ENCODE data around the gene HHAT.

Gene HHAT

DNA sequence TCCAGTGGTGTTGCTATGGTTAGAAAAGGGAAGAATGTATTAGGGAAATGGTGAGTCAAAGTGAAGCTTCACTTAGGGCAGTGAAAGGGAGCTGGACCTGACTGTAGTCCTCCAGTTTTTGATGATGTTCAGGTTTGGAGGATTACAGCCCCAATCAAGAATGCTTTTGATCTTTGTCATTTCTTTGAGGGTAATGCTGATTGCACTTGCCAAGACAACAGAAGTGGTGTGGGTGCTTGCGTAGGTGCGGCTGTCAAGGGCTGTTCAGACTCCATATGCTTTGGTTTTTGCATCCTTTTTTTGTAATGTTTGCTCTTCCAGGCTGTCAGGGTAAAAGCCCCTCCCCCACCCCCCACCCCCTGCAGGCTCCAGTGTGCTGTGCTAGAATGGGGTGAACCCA lies 38.9 kb downstream of the HHAT start:
- no peak overlapping the region for H3K4me3 ChIP-seq (ENCODE audit: control insufficient read depth, low read depth, low read length)
- TF ChIP-seq, protein P1, sequence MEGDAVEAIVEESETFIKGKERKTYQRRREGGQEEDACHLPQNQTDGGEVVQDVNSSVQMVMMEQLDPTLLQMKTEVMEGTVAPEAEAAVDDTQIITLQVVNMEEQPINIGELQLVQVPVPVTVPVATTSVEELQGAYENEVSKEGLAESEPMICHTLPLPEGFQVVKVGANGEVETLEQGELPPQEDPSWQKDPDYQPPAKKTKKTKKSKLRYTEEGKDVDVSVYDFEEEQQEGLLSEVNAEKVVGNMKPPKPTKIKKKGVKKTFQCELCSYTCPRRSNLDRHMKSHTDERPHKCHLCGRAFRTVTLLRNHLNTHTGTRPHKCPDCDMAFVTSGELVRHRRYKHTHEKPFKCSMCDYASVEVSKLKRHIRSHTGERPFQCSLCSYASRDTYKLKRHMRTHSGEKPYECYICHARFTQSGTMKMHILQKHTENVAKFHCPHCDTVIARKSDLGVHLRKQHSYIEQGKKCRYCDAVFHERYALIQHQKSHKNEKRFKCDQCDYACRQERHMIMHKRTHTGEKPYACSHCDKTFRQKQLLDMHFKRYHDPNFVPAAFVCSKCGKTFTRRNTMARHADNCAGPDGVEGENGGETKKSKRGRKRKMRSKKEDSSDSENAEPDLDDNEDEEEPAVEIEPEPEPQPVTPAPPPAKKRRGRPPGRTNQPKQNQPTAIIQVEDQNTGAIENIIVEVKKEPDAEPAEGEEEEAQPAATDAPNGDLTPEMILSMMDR (IDR thresholded peaks at IDR 0.05; ENCODE audit: control insufficient read depth, insufficient read depth, low read depth, low read length, missing control alignments), result no peak
- DNase-seq (ENCODE audit: low read depth), result no peak

DNA sequence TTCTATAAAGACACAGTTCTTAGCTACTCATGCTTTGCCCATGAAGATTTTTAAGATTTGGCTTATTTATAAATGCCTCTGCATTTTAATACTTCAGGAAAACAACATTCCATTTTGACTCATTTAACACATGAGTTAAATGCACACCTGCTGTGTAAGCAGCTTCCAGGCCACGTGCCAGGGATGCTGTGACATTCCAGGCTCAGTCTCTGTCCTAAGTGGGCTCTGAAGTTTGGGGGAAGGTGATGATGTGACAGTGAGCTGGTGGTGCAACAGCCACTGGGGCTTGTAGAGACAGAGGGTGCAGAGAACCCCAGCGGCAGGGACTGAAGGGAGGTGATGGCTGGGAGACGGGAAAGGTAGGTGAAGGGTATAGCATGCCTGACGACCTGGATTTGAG lies 40.7 kb downstream of the HHAT start:
- no peak for DNase-seq (ENCODE audit: low read depth)
- TF ChIP-seq, protein P1 (IDR thresholded peaks at IDR 0.05; ENCODE audit: control insufficient read depth, insufficient read depth, low read depth, low read length, missing control alignments), result no peak
- no peak overlapping the region for H3K4me3 ChIP-seq (ENCODE audit: control insufficient read depth, low read depth, low read length)

DNA sequence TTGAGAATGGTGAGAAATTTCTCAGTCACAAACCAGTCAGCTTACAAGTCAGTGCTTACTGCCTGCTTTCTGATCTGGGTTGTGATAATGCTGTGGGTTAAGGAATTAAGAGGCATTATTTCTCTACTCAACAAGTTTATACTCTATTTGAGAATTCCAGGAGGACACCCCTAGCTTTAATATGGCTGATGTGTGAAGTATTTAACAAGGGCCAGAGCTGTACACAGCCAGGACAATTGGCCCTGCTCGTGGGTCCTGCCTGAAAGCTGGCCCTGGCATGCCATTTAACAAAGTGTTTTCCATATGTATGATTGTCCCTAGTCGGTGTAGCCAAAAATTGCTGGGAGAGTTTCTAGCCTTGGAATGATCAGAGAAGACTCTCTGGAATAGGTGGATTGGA lies 43.2 kb downstream of the HHAT start:
- no peak for DNase-seq (ENCODE audit: low read depth)
- TF ChIP-seq, protein P1 (IDR thresholded peaks at IDR 0.05; ENCODE audit: control insufficient read depth, insufficient read depth, low read depth, low read length, missing control alignments), result no peak
- no peak overlapping the region for H3K4me3 ChIP-seq (ENCODE audit: control insufficient read depth, low read depth, low read length)

DNA sequence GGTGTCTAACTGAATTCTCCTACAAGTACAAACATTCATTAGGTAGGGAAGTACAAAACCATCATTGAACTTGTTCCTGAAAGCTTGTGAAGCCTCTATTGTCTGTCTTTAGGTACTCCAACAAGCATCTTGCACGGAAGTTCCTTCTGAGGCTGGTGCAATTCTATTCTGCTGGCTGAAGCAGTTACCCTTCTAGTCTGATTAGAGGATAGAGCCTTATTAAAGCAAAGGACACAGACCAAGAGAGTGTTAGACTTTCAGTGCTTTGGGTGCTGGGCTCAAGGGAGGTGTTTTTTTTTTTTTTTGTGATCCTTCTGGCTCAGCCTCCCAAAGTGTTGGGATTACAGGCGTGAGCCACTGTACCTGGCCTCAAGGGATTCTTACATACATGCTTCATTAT lies 43.8 kb downstream of the HHAT start:
- no peak overlapping the region for H3K4me3 ChIP-seq (ENCODE audit: control insufficient read depth, low read depth, low read length)
- DNase-seq (ENCODE audit: low read depth), result no peak
- TF ChIP-seq, protein P1 (IDR thresholded peaks at IDR 0.05; ENCODE audit: control insufficient read depth, insufficient read depth, low read depth, low read length, missing control alignments), result no peak

DNA sequence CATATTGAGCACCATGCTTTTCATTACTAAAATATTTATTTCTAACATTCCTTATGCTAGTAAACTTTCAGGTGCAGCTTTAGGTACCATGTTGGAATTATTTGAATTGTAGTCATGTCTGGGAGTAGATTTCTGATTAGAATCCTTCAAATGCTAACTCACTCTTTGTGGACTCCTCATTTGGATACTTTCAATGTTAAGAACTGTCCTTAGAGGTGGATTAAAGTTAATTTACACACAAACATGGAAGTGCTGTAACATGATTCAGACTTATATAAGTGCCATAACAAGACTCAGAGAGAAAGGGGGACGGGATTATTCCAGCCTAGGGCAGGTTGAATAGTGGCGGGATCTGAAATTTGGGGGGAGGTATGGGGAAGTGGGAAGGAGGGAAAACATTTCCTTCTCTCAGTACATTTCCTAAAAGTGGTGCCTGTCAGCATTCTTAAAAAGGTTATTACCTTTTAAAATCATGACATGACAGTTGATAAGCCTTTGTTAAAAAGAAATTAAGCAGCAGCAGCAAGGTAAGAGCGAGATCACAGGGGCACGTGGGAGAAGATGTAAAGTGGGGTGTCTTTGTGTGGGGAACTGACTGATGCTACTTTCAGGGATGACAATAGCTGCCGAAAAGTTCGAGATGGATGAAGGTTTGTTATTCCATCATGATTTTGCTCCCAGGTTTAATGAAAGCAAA lies 44.4 kb downstream of the HHAT start:
- TF ChIP-seq, protein P1 (IDR thresholded peaks at IDR 0.05; ENCODE audit: control insufficient read depth, insufficient read depth, low read depth, low read length, missing control alignments), result no peak
- H3K4me3 ChIP-seq (ENCODE audit: control insufficient read depth, low read depth, low read length), result no peak overlapping the region
- DNase-seq (ENCODE audit: low read depth), result no peak

DNA sequence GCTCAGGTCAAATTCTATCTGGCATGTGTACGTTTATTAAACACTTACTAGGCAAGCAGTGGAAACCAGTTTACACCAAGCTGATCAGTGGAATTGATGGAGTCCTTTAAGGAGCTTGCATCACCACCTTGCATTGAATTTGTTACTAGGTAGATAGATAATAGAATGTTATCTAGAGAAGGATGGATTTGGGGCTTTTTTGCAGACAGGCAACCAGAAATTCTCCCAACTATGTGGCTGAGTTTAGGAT lies 44.9 kb downstream of the HHAT start:
- TF ChIP-seq, protein P1 (IDR thresholded peaks at IDR 0.05; ENCODE audit: control insufficient read depth, insufficient read depth, low read depth, low read length, missing control alignments), result no peak
- no peak overlapping the region for H3K4me3 ChIP-seq (ENCODE audit: control insufficient read depth, low read depth, low read length)
- DNase-seq (ENCODE audit: low read depth), result no peak

Measured in AG09309 (cell line).